HepG2 (cell line): ENCODE results near the gene SHROOM1. TPM values are rescaled to one million over a fixed set of nuclear protein-coding genes. Genes with fewer than 3 reads are reported as not detected.
A peak's percentile ranks its signal among the peaks of the same experiment; 100 is the strongest.

Experiments used
- ATF4 ChIP-seq, 2 experiments: fragments of 450-650 bp in 1 of 2; sonication (generic) in 1 of 2; formaldehyde crosslinking; IDR thresholded peaks; 2 replicates each; pipeline versions ENCODE4 v1.5.0 to v1.8.0; 2020 to 2022; ENCODE audit warnings: mild to moderate bottlenecking in 1 of 2, missing genetic modification reagents in 1 of 2
- ELF4 ChIP-seq: sonication (generic); formaldehyde crosslinking; IDR thresholded peaks from 2 replicates; pipeline ENCODE4 v1.5.0; 2020; ENCODE audit warnings: missing genetic modification reagents, mild to moderate bottlenecking, moderate library complexity, borderline replicate concordance
- ETS1 ChIP-seq: sonication (generic); formaldehyde crosslinking; IDR thresholded peaks from 2 replicates; pipeline ENCODE4 v1.4.0; 2020; ENCODE audit warnings: missing genetic modification reagents
- IRX3 ChIP-seq: sonication (generic); formaldehyde crosslinking; IDR thresholded peaks from 2 replicates; pipeline ENCODE4 v1.8.1; 2023; ENCODE audit warnings: mild to moderate bottlenecking, low read depth, missing genetic modification reagents, borderline replicate concordance
- NCOA5 ChIP-seq: sonication (generic); formaldehyde crosslinking; IDR thresholded peaks from 2 replicates; pipeline ENCODE4 v1.4.0; 2020; ENCODE audit warnings: missing genetic modification reagents
- SETDB1 ChIP-seq: sonication (generic); formaldehyde crosslinking; IDR thresholded peaks from 2 replicates; pipeline ENCODE4 v1.5.1; 2020; ENCODE audit warnings: missing genetic modification reagents, mild to moderate bottlenecking, borderline replicate concordance
- SOX5 ChIP-seq: IDR thresholded peaks from 2 replicates; pipeline ENCODE4 v1.6.1; 2016; ENCODE audit warnings: borderline replicate concordance
- STAT6 ChIP-seq: sonication (generic); formaldehyde crosslinking; IDR thresholded peaks from 2 replicates; pipeline ENCODE4 v1.4.0; 2020; ENCODE audit warnings: missing genetic modification reagents, mild to moderate bottlenecking, borderline replicate concordance
- ZC3H13 ChIP-seq: sonication (generic); formaldehyde crosslinking; IDR thresholded peaks from 2 replicates; pipeline ENCODE4 v1.8.1; 2023; ENCODE audit warnings: mild to moderate bottlenecking, missing genetic modification reagents, moderate library complexity
- ZEB1 ChIP-seq: IDR thresholded peaks from 2 replicates; pipeline ENCODE4 v1.6.1; 2012; ENCODE audit warnings: mild to moderate bottlenecking, low read depth, inconsistent platforms; ENCODE audit not compliant: insufficient replicate concordance
- ZNF296 ChIP-seq: sonication (generic); formaldehyde crosslinking; conservative IDR thresholded peaks from 2 replicates; pipeline ENCODE4 v1.5.0; 2020; ENCODE audit warnings: mild to moderate bottlenecking, missing genetic modification reagents
- ZNF83 ChIP-seq: sonication (generic); formaldehyde crosslinking; IDR thresholded peaks from 2 replicates; pipeline ENCODE4 v1.4.0; 2020; ENCODE audit warnings: missing genetic modification reagents, mild to moderate bottlenecking, borderline replicate concordance
- polyA plus RNA-seq, 8 experiments: library from polyadenylated mRNA; depleted of rRNA in 3 of 8; stranded (reverse) in 7 of 8; unstranded in 1 of 8; fragments of >200 nt; fragmentation: Illumina TruSeq in 4 of 8; extraction: Trizol in 4 of 8; gene quantifications; 2 replicates each; pipeline versions ENCODE4 v1.2.1 to v1.2.3, GENCODE V29; 2011 to 2016; ENCODE audit warnings: low read depth in 4 of 8, missing spikeins in 1 of 8, mixed read lengths in 1 of 8; ENCODE audit not compliant: insufficient read depth in 1 of 8
- total RNA-seq, 5 experiments: library from RNA; depleted of rRNA; stranded (reverse); fragments of >200 nt; fragmentation: Illumina TruSeq; extraction: Trizol; gene quantifications; 2 replicates each; pipeline ENCODE4 v1.2.3, GENCODE V29; 2016; ENCODE audit warnings: low read depth in 1 of 5
- TF ChIP-seq, protein P1 (sequence below): sonication (generic); formaldehyde crosslinking; IDR thresholded peaks from 2 replicates; pipeline ENCODE4 v1.4.0; 2020; ENCODE audit warnings: missing genetic modification reagents
- TF ChIP-seq, protein P2 (sequence below): sonication (generic); formaldehyde crosslinking; IDR thresholded peaks from 2 replicates; pipeline ENCODE4 v1.4.0; 2020; ENCODE audit warnings: mild to moderate bottlenecking, missing genetic modification reagents, borderline replicate concordance

Gene SHROOM1
- total and polyA plus RNA-seq, 2 of the 13 experiments (the other 11 are each of a cell fraction or from before 2014, with no cell fraction given): 18.2 to 25.7 TPM

DNA sequence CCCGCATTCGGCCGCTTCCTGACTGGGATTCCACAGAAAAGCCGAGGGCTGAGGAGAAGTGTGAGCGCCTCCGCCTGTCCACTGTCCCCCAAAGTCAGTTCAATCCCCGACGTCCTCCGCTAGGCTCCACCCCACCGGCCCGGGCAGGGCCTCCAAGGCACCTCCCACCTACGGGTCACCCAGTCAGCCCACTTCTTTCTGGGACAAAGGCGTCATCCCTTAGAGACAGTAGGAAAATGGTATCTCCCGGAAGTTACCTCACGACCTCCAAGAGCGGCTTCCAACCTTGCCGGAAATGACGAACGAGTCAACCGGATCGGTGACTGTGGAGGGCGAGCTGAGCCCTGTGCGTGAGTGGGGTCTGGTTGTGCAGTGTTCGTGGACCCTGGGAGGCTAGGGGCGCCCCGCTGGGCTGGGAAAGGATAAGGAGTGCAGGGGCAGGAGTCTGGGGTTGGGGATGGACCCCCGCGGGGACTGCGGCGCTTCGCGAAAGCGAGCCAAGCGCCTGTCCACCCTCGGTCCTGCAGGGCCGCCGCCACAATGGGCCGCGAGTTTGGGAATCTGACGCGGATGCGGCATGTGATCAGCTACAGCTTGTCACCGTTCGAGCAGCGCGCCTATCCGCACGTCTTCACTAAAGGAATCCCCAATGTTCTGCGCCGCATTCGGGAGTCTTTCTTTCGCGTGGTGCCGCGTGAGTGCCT lies 36.0 kb upstream of the SHROOM1 start, which contains the start of the genes GDF9 and UQCRQ (continued):
- TF ChIP-seq, protein P1, sequence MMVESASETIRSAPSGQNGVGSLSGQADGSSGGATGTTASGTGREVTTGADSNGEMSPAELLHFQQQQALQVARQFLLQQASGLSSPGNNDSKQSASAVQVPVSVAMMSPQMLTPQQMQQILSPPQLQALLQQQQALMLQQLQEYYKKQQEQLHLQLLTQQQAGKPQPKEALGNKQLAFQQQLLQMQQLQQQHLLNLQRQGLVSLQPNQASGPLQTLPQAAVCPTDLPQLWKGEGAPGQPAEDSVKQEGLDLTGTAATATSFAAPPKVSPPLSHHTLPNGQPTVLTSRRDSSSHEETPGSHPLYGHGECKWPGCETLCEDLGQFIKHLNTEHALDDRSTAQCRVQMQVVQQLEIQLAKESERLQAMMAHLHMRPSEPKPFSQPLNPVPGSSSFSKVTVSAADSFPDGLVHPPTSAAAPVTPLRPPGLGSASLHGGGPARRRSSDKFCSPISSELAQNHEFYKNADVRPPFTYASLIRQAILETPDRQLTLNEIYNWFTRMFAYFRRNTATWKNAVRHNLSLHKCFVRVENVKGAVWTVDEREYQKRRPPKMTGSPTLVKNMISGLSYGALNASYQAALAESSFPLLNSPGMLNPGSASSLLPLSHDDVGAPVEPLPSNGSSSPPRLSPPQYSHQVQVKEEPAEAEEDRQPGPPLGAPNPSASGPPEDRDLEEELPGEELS (CRISPR knock-in tag): peak; percentile 66; the same call in 1 of the 2 replicates
- TF ChIP-seq IRX3 (CRISPR knock-in tag): 0 out of 2 replicates have a peak, but pooled peaks have one; percentile 14
- TF ChIP-seq, protein P2, sequence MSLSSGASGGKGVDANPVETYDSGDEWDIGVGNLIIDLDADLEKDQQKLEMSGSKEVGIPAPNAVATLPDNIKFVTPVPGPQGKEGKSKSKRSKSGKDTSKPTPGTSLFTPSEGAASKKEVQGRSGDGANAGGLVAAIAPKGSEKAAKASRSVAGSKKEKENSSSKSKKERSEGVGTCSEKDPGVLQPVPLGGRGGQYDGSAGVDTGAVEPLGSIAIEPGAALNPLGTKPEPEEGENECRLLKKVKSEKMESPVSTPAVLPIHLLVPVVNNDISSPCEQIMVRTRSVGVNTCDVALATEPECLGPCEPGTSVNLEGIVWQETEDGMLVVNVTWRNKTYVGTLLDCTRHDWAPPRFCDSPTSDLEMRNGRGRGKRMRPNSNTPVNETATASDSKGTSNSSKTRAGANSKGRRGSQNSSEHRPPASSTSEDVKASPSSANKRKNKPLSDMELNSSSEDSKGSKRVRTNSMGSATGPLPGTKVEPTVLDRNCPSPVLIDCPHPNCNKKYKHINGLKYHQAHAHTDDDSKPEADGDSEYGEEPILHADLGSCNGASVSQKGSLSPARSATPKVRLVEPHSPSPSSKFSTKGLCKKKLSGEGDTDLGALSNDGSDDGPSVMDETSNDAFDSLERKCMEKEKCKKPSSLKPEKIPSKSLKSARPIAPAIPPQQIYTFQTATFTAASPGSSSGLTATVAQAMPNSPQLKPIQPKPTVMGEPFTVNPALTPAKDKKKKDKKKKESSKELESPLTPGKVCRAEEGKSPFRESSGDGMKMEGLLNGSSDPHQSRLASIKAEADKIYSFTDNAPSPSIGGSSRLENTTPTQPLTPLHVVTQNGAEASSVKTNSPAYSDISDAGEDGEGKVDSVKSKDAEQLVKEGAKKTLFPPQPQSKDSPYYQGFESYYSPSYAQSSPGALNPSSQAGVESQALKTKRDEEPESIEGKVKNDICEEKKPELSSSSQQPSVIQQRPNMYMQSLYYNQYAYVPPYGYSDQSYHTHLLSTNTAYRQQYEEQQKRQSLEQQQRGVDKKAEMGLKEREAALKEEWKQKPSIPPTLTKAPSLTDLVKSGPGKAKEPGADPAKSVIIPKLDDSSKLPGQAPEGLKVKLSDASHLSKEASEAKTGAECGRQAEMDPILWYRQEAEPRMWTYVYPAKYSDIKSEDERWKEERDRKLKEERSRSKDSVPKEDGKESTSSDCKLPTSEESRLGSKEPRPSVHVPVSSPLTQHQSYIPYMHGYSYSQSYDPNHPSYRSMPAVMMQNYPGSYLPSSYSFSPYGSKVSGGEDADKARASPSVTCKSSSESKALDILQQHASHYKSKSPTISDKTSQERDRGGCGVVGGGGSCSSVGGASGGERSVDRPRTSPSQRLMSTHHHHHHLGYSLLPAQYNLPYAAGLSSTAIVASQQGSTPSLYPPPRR (CRISPR knock-in tag): peak; percentile 39; the same call in 1 of the 2 replicates
- TF ChIP-seq SOX5: peak; percentile 72
- TF ChIP-seq ZNF83: no peak; the same call in 1 of the 2 replicates
- no peak for TF ChIP-seq NCOA5 (CRISPR knock-in tag)
- peak; percentile 72; the same call in 1 of the 2 replicates for TF ChIP-seq ELF4
- no peak for TF ChIP-seq SETDB1 (CRISPR knock-in tag)
- TF ChIP-seq ETS1: peak; percentile 56; the same call in 1 of the 2 replicates
- TF ChIP-seq STAT6 (CRISPR knock-in tag): no peak; the same call in 1 of the 2 replicates
- TF ChIP-seq ATF4 (CRISPR knock-in tag; IDR thresholded peaks at IDR 0.05): peak in 1 of 2 experiments; percentile 62; a peak in 1 of 4 replicates
- TF ChIP-seq ZNF296 (CRISPR knock-in tag): no peak
- TF ChIP-seq ZEB1: no peak
- peak; percentile 69 for TF ChIP-seq ZC3H13 (CRISPR knock-in tag)
